Caco-2 (cell line): ENCODE measurements around the gene SLC6A8. TPM values are rescaled to one million over a fixed set of nuclear protein-coding genes. Genes with fewer than 3 reads are reported as not detected.

Experiments
- BruUV-seq: library from RNA; stranded (reverse); fragments of 400-500 nt; replicated peaks from 2 replicates; lab custom pipeline; 2021; lab: Mats Ljungman, UMichigan
- CTCF ChIA-PET: fragments of 300-600 bp; sonication (Branson Sonifier 250); formaldehyde crosslinking; loops from one replicate; lab custom pipeline; 2022; ENCODE audit warnings: antibody characterized with exemption; lab: Charles Lee
- POLR2A ChIA-PET: fragments of 300-600 bp; sonication (Branson Sonifier 250); formaldehyde crosslinking; loops from one replicate; lab custom pipeline; 2022; ENCODE audit warnings: antibody characterized with exemption; lab: Charles Lee
- DNase-seq, 2 experiments: peaks; one replicate each; pipeline versions ENCODE4 v3.0.0 to v3.0.0-alpha.2; 2020 to 2022
- H3K27me3 ChIP-seq: replicated peaks from 2 replicates; pipeline ENCODE4 v1.6.0; 2011; ENCODE audit warnings: low read length; ENCODE audit not compliant: control insufficient read depth, insufficient read depth
- H3K36me3 ChIP-seq: 2 replicates; pipeline ENCODE4 v1.5.1; 2011; ENCODE audit warnings: low read length; ENCODE audit not compliant: control insufficient read depth, insufficient read depth
- H3K4me1 ChIP-seq: fragments of 250-450 bp; sonication (Bioruptor Pico); 2 replicates; pipeline ENCODE4 v1.5.1; 2020; ENCODE audit warnings: mild to moderate bottlenecking
- H3K4me3 ChIP-seq: 2 replicates; pipeline ENCODE4 v1.5.1; 2011; ENCODE audit warnings: low read depth, mild to moderate bottlenecking, control low read depth, low read length
- H3K9me3 ChIP-seq: fragments of 250-450 bp; sonication (Bioruptor Pico); 2 replicates; pipeline ENCODE4 v1.5.1; 2020; ENCODE audit warnings: mild to moderate bottlenecking, moderate library complexity
- H3K27ac Mint-ChIP-seq: one replicate; pipeline ENCODE4 v1.8.0; 2022; ENCODE audit warnings: mixed read lengths; ENCODE audit not compliant: unreplicated experiment
- H3K27me3 Mint-ChIP-seq: one replicate; pipeline ENCODE4 v1.8.0; 2022; ENCODE audit warnings: mixed read lengths; ENCODE audit not compliant: insufficient read depth, unreplicated experiment
- H3K36me3 Mint-ChIP-seq: one replicate; pipeline ENCODE4 v1.8.0; 2022; ENCODE audit warnings: mild to moderate bottlenecking, mixed read lengths; ENCODE audit not compliant: insufficient read depth, unreplicated experiment
- H3K4me1 Mint-ChIP-seq: one replicate; pipeline ENCODE4 v1.8.0; 2022; ENCODE audit warnings: low read depth, mixed read lengths; ENCODE audit not compliant: unreplicated experiment
- H3K4me3 Mint-ChIP-seq: one replicate; pipeline ENCODE4 v1.8.0; 2022; ENCODE audit warnings: mild to moderate bottlenecking, moderate library complexity, mixed read lengths; ENCODE audit not compliant: unreplicated experiment
- H3K9me3 Mint-ChIP-seq: one replicate; pipeline ENCODE4 v1.8.0; 2022; ENCODE audit warnings: mixed read lengths; ENCODE audit not compliant: unreplicated experiment
- CTCF ChIP-seq, 2 experiments: fragments of 200-600 bp in 1 of 2; IDR thresholded peaks; 1 replicate in 1 of 2; 2 replicates in 1 of 2; pipeline versions ENCODE4 v1.5.1 to v1.8.0; 2011 to 2022; ENCODE audit warnings: antibody characterized with exemption in 1 of 2, control low read depth in 1 of 2, inconsistent platforms in 1 of 2, low read depth in 1 of 2, low read length in 1 of 2, mild to moderate bottlenecking in 1 of 2, moderate library complexity in 1 of 2; ENCODE audit not compliant: insufficient read depth in 1 of 2, severe bottlenecking in 1 of 2, unreplicated experiment in 1 of 2
- intact Hi-C: fragments of 100-400 bp; cut with micrococcal nuclease; formaldehyde crosslinking; loops from one replicate; pipeline ENCODE4 v1.10.0; 2022; ENCODE audit not compliant: unreplicated experiment
- total RNA-seq: library from RNA; stranded (reverse); gene quantifications from 2 replicates; pipeline ENCODE4 v1.2.3, GENCODE V29; 2022

Gene SLC6A8
- total RNA-seq, 1 experiment from 2014 or later, result 8.8 TPM

- H3K4me1 ChIP-seq, result no peaks in the 10 kb centered on the region
- no peak overlapping the region for H3K27ac Mint-ChIP-seq
- no peaks in the 10 kb centered on the region for H3K4me1 Mint-ChIP-seq
- BruUV-seq, result no TSS peak
- no peak overlapping the region for H3K4me3 Mint-ChIP-seq
- H3K27me3 ChIP-seq, result no peaks in the 10 kb centered on the region
- no peaks in the 10 kb centered on the region for H3K9me3 Mint-ChIP-seq
- H3K36me3 ChIP-seq, result no peaks in the 10 kb centered on the region
- no peak for DNase-seq
- no peaks in the 10 kb centered on the region for H3K9me3 ChIP-seq
- ChIA-PET POLR2A (no interaction called here), CTCF (no interaction called here)
- no peaks in the 10 kb centered on the region for H3K27me3 Mint-ChIP-seq
- H3K4me3 ChIP-seq, result no peak overlapping the region
- H3K36me3 Mint-ChIP-seq, result no peaks in the 10 kb centered on the region
- no peak for TF ChIP-seq CTCF (IDR thresholded peaks at IDR 0.05; ENCODE audit: insufficient read depth in 1 of 2, low read depth in 1 of 2, low read length in 1 of 2, severe bottlenecking in 1 of 2, unreplicated experiment in 1 of 2)
- intact Hi-C loops, result no loop called here
Observed at GRCh38 chrX:153736071-153736820, 48.5 kb downstream of the SLC6A8 start.

GRCh38 chrX:153736871-153737441 is 49.2 kb downstream of the SLC6A8 start:
- no peaks in the 10 kb centered on the region for H3K4me1 ChIP-seq
- no peaks in the 10 kb centered on the region for H3K27me3 Mint-ChIP-seq
- POLR2A ChIA-PET, result no interaction called here
- H3K4me3 Mint-ChIP-seq, result no peak overlapping the region
- no peaks in the 10 kb centered on the region for H3K4me1 Mint-ChIP-seq
- CTCF ChIA-PET, result no interaction called here
- H3K36me3 Mint-ChIP-seq, result no peaks in the 10 kb centered on the region
- intact Hi-C loops, result no loop called here
- H3K27ac Mint-ChIP-seq, result no peak overlapping the region
- H3K9me3 ChIP-seq, result no peaks in the 10 kb centered on the region
- no peak for DNase-seq
- H3K27me3 ChIP-seq, result no peaks in the 10 kb centered on the region
- H3K4me3 ChIP-seq, result no peak overlapping the region
- TF ChIP-seq CTCF (IDR thresholded peaks at IDR 0.05; ENCODE audit: insufficient read depth in 1 of 2, low read depth in 1 of 2, low read length in 1 of 2, severe bottlenecking in 1 of 2, unreplicated experiment in 1 of 2), result no peak
- no TSS peak for BruUV-seq
- no peaks in the 10 kb centered on the region for H3K9me3 Mint-ChIP-seq
- H3K36me3 ChIP-seq, result no peaks in the 10 kb centered on the region

- no peaks in the 10 kb centered on the region for H3K36me3 Mint-ChIP-seq
- no peaks in the 10 kb centered on the region for H3K9me3 Mint-ChIP-seq
- H3K4me1 ChIP-seq, result no peaks in the 10 kb centered on the region
- no peaks in the 10 kb centered on the region for H3K27me3 Mint-ChIP-seq
- no peak overlapping the region for H3K4me3 ChIP-seq
- no peak overlapping the region for H3K4me3 Mint-ChIP-seq
- DNase-seq, result no peak
- no TSS peak for BruUV-seq
- no peak overlapping the region for H3K27ac Mint-ChIP-seq
- H3K27me3 ChIP-seq, result no peaks in the 10 kb centered on the region
- intact Hi-C loops, result no loop called here
- no peak for TF ChIP-seq CTCF (IDR thresholded peaks at IDR 0.05; ENCODE audit: insufficient read depth in 1 of 2, low read depth in 1 of 2, low read length in 1 of 2, severe bottlenecking in 1 of 2, unreplicated experiment in 1 of 2)
- no peaks in the 10 kb centered on the region for H3K36me3 ChIP-seq
- H3K9me3 ChIP-seq, result no peaks in the 10 kb centered on the region
- H3K4me1 Mint-ChIP-seq, result no peaks in the 10 kb centered on the region
- CTCF ChIA-PET, result no interaction called here
- POLR2A ChIA-PET, result no interaction called here
Observed at GRCh38 chrX:153738056-153738605, 50.4 kb downstream of the SLC6A8 start.
